Medulla oblongata (tissue), 1 donor: ENCODE measurements around the gene RFWD3.
"Not testable (repeated sequence)": the region's sequence is repeated elsewhere in the genome, so short reads cannot be mapped to it uniquely, and the experiment has no call there.

Experiments used
- DNase-seq: peaks from one replicate; pipeline ENCODE4 v3.0.0-alpha.2; 2015; ENCODE audit errors: extremely low spot score

RFWD3 gene

GRCh38 chr16:74661064-74661463 lies 5.6 kb downstream of the RFWD3 start:
- no peak for DNase-seq

GRCh38 chr16:74660383-74660782 lies 6.3 kb downstream of the RFWD3 start:
- no peak for DNase-seq

GRCh38 chr16:74659041-74659440 lies 7.6 kb downstream of the RFWD3 start:
- DNase-seq = no peak

GRCh38 chr16:74657870-74658642 lies 8.6 kb downstream of the RFWD3 start:
- DNase-seq = peak; percentile 17

- no peak for DNase-seq
These were observed 12.1 kb downstream of the RFWD3 start for GRCh38 chr16:74654536-74655050.

GRCh38 chr16:74652883-74653282 lies 13.8 kb downstream of the RFWD3 start:
- DNase-seq = not testable (repeated sequence)

GRCh38 chr16:74652249-74652648 lies 14.4 kb downstream of the RFWD3 start:
- DNase-seq = no peak

- no peak for DNase-seq
These were observed 14.8 kb downstream of the RFWD3 start for GRCh38 chr16:74651841-74652240.

- no peak for DNase-seq
These were observed 15.6 kb downstream of the RFWD3 start for GRCh38 chr16:74650966-74651567.

- DNase-seq = no peak
These were observed 16.7 kb downstream of the RFWD3 start for GRCh38 chr16:74649839-74650504.

- DNase-seq = no peak
These were observed 24.7 kb downstream of the RFWD3 start for GRCh38 chr16:74641969-74642368.

- DNase-seq = no peak
These were observed 28.8 kb downstream of the RFWD3 start for GRCh38 chr16:74637742-74638453.

- no peak for DNase-seq
These were observed 31.4 kb downstream of the RFWD3 start for GRCh38 chr16:74635303-74635702.

- no peak for DNase-seq
These were observed 33.0 kb downstream of the RFWD3 start for GRCh38 chr16:74633686-74634085.

- no peak for DNase-seq
These were observed 39.0 kb downstream of the RFWD3 start for GRCh38 chr16:74627506-74628220.

GRCh38 chr16:74626741-74627416 lies 39.8 kb downstream of the RFWD3 start:
- no peak for DNase-seq

GRCh38 chr16:74625500-74626350 lies 41.0 kb downstream of the RFWD3 start:
- DNase-seq = no peak

- DNase-seq = no peak
These were observed 42.8 kb downstream of the RFWD3 start for GRCh38 chr16:74623839-74624235.

- peak; percentile 78 for DNase-seq
These were observed 43.4 kb downstream of the RFWD3 start for GRCh38 chr16:74623214-74623838.
